ENCODE results near the gene TAAR1. TPM values are rescaled to one million over a fixed set of nuclear protein-coding genes. Genes with fewer than 3 reads are reported as not detected.

The TAAR1 gene
- total RNA-seq, 1 experiment from 2014 or later = not detected

DNA sequence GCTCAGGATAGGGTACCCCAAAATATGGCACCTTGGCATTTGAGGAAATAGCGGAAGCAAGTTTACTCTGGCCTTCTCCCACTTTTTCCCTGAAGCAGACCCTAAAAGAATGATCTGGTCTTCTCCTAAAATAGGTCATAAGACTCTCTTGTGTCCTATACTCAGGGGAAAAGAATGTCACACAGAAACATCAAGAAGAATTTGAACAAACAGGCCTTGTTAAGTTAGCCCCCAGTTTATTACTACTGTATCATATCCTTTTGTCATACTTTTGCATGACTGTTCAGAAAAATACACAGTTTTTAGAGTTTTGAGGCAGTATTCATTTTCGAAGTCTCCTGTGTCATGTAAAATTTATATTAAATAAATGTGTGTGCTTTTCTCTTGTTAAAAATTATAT lies 47.4 kb downstream of the TAAR1 start (continued):
- TF ChIP-seq GTF2I (CRISPR knock-in tag; conservative IDR thresholded peaks at IDR 0.05) (no peak), HMGA2 (CRISPR knock-in tag; IDR thresholded peaks at IDR 0.05) (no peak), NFATC4 (CRISPR knock-in tag; IDR thresholded peaks at IDR 0.05) (no peak), SMAD3 (CRISPR knock-in tag; IDR thresholded peaks at IDR 0.05; ENCODE audit: borderline replicate concordance) (no peak), TEAD4 (CRISPR knock-in tag; IDR thresholded peaks at IDR 0.05) (no peak), SOX15 (CRISPR knock-in tag; IDR thresholded peaks at IDR 0.05) (no peak)

DNA sequence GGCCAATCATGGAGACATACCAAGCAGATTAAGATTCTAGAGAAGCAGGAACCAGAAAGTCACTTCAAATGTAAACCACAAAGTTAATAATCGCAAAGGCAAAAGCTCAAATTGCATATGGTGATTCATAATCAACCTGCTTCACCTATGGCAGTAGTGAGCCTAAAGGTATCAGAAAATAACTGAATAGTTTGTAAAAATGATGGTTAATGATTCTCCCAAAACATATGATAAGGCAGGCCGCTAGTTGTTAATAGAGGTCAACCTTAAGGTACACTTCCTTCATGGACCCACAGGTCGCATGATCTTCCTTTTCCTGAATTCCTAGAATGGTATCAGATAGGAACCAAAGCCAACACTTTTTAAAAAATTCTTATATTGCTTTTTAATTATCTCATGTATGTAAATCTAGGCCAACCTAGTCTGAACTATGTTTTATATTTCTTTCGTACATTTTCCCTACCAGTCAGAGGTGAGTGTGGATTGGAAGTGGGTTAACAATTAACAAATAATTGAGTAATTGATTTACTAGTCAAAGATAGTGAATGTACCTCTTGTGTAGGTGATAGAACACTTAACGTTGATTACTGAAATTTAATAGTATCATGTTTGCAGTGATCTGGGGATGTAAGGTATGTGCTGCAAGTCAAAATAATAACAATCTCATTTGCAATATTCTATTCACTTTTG lies 51.3 kb downstream of the TAAR1 start:
- TF ChIP-seq, protein P1, sequence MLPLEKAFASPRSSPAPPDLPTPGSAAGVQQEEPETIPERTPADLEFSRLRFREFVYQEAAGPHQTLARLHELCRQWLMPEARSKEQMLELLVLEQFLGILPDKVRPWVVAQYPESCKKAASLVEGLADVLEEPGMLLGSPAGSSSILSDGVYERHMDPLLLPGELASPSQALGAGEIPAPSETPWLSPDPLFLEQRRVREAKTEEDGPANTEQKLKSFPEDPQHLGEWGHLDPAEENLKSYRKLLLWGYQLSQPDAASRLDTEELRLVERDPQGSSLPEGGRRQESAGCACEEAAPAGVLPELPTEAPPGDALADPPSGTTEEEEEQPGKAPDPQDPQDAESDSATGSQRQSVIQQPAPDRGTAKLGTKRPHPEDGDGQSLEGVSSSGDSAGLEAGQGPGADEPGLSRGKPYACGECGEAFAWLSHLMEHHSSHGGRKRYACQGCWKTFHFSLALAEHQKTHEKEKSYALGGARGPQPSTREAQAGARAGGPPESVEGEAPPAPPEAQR (CRISPR knock-in tag; IDR thresholded peaks at IDR 0.05) = no peak
- TF ChIP-seq, protein P2, sequence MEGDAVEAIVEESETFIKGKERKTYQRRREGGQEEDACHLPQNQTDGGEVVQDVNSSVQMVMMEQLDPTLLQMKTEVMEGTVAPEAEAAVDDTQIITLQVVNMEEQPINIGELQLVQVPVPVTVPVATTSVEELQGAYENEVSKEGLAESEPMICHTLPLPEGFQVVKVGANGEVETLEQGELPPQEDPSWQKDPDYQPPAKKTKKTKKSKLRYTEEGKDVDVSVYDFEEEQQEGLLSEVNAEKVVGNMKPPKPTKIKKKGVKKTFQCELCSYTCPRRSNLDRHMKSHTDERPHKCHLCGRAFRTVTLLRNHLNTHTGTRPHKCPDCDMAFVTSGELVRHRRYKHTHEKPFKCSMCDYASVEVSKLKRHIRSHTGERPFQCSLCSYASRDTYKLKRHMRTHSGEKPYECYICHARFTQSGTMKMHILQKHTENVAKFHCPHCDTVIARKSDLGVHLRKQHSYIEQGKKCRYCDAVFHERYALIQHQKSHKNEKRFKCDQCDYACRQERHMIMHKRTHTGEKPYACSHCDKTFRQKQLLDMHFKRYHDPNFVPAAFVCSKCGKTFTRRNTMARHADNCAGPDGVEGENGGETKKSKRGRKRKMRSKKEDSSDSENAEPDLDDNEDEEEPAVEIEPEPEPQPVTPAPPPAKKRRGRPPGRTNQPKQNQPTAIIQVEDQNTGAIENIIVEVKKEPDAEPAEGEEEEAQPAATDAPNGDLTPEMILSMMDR (IDR thresholded peaks at IDR 0.05) = no peak
- TF ChIP-seq, protein P3, sequence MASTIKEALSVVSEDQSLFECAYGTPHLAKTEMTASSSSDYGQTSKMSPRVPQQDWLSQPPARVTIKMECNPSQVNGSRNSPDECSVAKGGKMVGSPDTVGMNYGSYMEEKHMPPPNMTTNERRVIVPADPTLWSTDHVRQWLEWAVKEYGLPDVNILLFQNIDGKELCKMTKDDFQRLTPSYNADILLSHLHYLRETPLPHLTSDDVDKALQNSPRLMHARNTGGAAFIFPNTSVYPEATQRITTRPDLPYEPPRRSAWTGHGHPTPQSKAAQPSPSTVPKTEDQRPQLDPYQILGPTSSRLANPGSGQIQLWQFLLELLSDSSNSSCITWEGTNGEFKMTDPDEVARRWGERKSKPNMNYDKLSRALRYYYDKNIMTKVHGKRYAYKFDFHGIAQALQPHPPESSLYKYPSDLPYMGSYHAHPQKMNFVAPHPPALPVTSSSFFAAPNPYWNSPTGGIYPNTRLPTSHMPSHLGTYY (CRISPR knock-in tag; IDR thresholded peaks at IDR 0.05) = no peak
- no peak for TF ChIP-seq ZNF232 (CRISPR knock-in tag; IDR thresholded peaks at IDR 0.05)
- TF ChIP-seq, protein P4, sequence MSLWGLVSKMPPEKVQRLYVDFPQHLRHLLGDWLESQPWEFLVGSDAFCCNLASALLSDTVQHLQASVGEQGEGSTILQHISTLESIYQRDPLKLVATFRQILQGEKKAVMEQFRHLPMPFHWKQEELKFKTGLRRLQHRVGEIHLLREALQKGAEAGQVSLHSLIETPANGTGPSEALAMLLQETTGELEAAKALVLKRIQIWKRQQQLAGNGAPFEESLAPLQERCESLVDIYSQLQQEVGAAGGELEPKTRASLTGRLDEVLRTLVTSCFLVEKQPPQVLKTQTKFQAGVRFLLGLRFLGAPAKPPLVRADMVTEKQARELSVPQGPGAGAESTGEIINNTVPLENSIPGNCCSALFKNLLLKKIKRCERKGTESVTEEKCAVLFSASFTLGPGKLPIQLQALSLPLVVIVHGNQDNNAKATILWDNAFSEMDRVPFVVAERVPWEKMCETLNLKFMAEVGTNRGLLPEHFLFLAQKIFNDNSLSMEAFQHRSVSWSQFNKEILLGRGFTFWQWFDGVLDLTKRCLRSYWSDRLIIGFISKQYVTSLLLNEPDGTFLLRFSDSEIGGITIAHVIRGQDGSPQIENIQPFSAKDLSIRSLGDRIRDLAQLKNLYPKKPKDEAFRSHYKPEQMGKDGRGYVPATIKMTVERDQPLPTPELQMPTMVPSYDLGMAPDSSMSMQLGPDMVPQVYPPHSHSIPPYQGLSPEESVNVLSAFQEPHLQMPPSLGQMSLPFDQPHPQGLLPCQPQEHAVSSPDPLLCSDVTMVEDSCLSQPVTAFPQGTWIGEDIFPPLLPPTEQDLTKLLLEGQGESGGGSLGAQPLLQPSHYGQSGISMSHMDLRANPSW (CRISPR knock-in tag; conservative IDR thresholded peaks at IDR 0.05; ENCODE audit: low read depth) = no peak
- no peak for TF ChIP-seq MXD4 (CRISPR knock-in tag; IDR thresholded peaks at IDR 0.05; ENCODE audit: borderline replicate concordance)
- TF ChIP-seq, protein P5, sequence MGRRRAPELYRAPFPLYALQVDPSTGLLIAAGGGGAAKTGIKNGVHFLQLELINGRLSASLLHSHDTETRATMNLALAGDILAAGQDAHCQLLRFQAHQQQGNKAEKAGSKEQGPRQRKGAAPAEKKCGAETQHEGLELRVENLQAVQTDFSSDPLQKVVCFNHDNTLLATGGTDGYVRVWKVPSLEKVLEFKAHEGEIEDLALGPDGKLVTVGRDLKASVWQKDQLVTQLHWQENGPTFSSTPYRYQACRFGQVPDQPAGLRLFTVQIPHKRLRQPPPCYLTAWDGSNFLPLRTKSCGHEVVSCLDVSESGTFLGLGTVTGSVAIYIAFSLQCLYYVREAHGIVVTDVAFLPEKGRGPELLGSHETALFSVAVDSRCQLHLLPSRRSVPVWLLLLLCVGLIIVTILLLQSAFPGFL (CRISPR knock-in tag; IDR thresholded peaks at IDR 0.05; ENCODE audit: borderline replicate concordance) = no peak
- TF ChIP-seq, protein P6, sequence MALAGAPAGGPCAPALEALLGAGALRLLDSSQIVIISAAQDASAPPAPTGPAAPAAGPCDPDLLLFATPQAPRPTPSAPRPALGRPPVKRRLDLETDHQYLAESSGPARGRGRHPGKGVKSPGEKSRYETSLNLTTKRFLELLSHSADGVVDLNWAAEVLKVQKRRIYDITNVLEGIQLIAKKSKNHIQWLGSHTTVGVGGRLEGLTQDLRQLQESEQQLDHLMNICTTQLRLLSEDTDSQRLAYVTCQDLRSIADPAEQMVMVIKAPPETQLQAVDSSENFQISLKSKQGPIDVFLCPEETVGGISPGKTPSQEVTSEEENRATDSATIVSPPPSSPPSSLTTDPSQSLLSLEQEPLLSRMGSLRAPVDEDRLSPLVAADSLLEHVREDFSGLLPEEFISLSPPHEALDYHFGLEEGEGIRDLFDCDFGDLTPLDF (CRISPR knock-in tag; IDR thresholded peaks at IDR 0.05) = no peak
- TF ChIP-seq, protein P7, sequence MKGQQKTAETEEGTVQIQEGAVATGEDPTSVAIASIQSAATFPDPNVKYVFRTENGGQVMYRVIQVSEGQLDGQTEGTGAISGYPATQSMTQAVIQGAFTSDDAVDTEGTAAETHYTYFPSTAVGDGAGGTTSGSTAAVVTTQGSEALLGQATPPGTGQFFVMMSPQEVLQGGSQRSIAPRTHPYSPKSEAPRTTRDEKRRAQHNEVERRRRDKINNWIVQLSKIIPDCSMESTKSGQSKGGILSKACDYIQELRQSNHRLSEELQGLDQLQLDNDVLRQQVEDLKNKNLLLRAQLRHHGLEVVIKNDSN (CRISPR knock-in tag; IDR thresholded peaks at IDR 0.05) = no peak
- TF ChIP-seq EMX1 (CRISPR knock-in tag; IDR thresholded peaks at IDR 0.05) = no peak
- TF ChIP-seq, protein P8, sequence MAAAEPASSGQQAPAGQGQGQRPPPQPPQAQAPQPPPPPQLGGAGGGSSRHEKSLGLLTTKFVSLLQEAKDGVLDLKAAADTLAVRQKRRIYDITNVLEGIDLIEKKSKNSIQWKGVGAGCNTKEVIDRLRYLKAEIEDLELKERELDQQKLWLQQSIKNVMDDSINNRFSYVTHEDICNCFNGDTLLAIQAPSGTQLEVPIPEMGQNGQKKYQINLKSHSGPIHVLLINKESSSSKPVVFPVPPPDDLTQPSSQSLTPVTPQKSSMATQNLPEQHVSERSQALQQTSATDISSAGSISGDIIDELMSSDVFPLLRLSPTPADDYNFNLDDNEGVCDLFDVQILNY (CRISPR knock-in tag; IDR thresholded peaks at IDR 0.05) = no peak
- TF ChIP-seq, protein P9, sequence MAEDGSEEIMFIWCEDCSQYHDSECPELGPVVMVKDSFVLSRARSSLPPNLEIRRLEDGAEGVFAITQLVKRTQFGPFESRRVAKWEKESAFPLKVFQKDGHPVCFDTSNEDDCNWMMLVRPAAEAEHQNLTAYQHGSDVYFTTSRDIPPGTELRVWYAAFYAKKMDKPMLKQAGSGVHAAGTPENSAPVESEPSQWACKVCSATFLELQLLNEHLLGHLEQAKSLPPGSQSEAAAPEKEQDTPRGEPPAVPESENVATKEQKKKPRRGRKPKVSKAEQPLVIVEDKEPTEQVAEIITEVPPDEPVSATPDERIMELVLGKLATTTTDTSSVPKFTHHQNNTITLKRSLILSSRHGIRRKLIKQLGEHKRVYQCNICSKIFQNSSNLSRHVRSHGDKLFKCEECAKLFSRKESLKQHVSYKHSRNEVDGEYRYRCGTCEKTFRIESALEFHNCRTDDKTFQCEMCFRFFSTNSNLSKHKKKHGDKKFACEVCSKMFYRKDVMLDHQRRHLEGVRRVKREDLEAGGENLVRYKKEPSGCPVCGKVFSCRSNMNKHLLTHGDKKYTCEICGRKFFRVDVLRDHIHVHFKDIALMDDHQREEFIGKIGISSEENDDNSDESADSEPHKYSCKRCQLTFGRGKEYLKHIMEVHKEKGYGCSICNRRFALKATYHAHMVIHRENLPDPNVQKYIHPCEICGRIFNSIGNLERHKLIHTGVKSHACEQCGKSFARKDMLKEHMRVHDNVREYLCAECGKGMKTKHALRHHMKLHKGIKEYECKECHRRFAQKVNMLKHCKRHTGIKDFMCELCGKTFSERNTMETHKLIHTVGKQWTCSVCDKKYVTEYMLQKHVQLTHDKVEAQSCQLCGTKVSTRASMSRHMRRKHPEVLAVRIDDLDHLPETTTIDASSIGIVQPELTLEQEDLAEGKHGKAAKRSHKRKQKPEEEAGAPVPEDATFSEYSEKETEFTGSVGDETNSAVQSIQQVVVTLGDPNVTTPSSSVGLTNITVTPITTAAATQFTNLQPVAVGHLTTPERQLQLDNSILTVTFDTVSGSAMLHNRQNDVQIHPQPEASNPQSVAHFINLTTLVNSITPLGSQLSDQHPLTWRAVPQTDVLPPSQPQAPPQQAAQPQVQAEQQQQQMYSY (CRISPR knock-in tag; IDR thresholded peaks at IDR 0.05) = no peak
- TF ChIP-seq ATF1 (CRISPR knock-in tag; IDR thresholded peaks at IDR 0.05) = no peak
- no peak for TF ChIP-seq TEAD1 (CRISPR knock-in tag; IDR thresholded peaks at IDR 0.05)
- TF ChIP-seq ZBTB21 (CRISPR knock-in tag; IDR thresholded peaks at IDR 0.05; ENCODE audit: borderline replicate concordance) = no peak
- peaks cover 5% of the 10 kb centered on the region; the same call in 1 of the 2 replicates for H3K9me3 Mint-ChIP-seq
- POLR2A ChIA-PET = no interaction called here
- no peaks in the 10 kb centered on the region for H3K36me3 Mint-ChIP-seq
- no peaks in the 10 kb centered on the region for H3K4me1 Mint-ChIP-seq
- DNase-seq (ENCODE audit: low spot score) (no peak), ATAC-seq (no peak)
- no peak overlapping the region for H3K4me3 Mint-ChIP-seq
- no peaks in the 10 kb centered on the region for H3K27me3 Mint-ChIP-seq (ENCODE audit: low read depth)
- CTCF ChIA-PET = no interaction called here
- H3K27ac Mint-ChIP-seq = no peak overlapping the region

Measured in WTC11 (cell line).